ENCODE data around the gene MARCHF2. TPM values are rescaled to one million over a fixed set of nuclear protein-coding genes. Genes with fewer than 3 reads are reported as not detected.

The MARCHF2 gene
- total and polyA plus RNA-seq, 9 of the 15 experiments (the other 6 are each of a cell fraction or from before 2014, with no cell fraction given): 0.39 to 6.4 (median 2.2) TPM

- ChIA-PET POLR2A (interaction anchor here (0.8 to 3.5 kb wide), 7 partner anchors 10 to 104 kb away, joined by 3 to 31 read pairs (median 3); no protein-coding TSS in a partner anchor), CTCF (ENCODE audit: low intra/inter-chr PET ratio) (no interaction called here)
- no peak for DNase-seq (ENCODE audit: extremely low read depth in 1 of 4, low spot score in 3 of 4)
- H2AFZ ChIP-seq (ENCODE audit: low read depth, low read length): no peak overlapping the region
- H3K9me3 ChIP-seq (replicated peaks; ENCODE audit: control insufficient read depth, insufficient read depth, low read depth, low read length): no peaks in the 10 kb centered on the region
- H3K27ac ChIP-seq (ENCODE audit: extremely low read depth, low read depth, low read length): no peak overlapping the region
- no peak overlapping the region for H3K9ac ChIP-seq (ENCODE audit: insufficient read depth in 1 of 2, low read depth in 2 of 2, low read length in 2 of 2)
- BruUV-seq (replicated peaks): no TSS peak
- 58% methylated on average over 1 of the region's 1 CpG for WGBS (ENCODE audit: insufficient coverage, low coverage, missing lambda C conversion rate)
- H3K4me2 ChIP-seq (ENCODE audit: insufficient read depth, low read length): no peak overlapping the region
- no peak for FAIRE-seq
- no peaks in the 10 kb centered on the region; a peak in 1 of 5 replicates for H3K4me1 ChIP-seq (replicated peaks in 1 of 2; ENCODE audit: control insufficient read depth in 2 of 2, insufficient read depth in 2 of 2, low read length in 2 of 2)
- H4K20me1 ChIP-seq (replicated peaks; ENCODE audit: control insufficient read depth, insufficient read depth, low read length): peaks cover 86% of the 10 kb centered on the region
- H3K4me3 ChIP-seq: no peak overlapping the region
- no peaks in the 10 kb centered on the region for H3K9me1 ChIP-seq (ENCODE audit: control insufficient read depth, insufficient read depth, low read length)
- H3K27me3 ChIP-seq (ENCODE audit: control insufficient read depth in 2 of 2, insufficient read depth in 2 of 2, low read length in 2 of 2): no peaks in the 10 kb centered on the region
- H3K36me3 ChIP-seq (ENCODE audit: control insufficient read depth, insufficient read depth, low read length): peaks cover 100% of the 10 kb centered on the region
- H3K79me2 ChIP-seq (ENCODE audit: control insufficient read depth, insufficient read depth, low read length): peaks cover 100% of the 10 kb centered on the region
- intact Hi-C loops (cut with micrococcal nuclease): no loop called here
- in situ Hi-C loops (cut with MboI): no loop called here
- ATAC-seq: no peak
- TF ChIP-seq CUX1 (CRISPR knock-in tag; IDR thresholded peaks at IDR 0.05) (no peak), RBBP5 (IDR thresholded peaks at IDR 0.05; ENCODE audit: borderline replicate concordance, insufficient read depth, low read length, poor library complexity, severe bottlenecking) (no peak), EGR1 (conservative IDR thresholded peaks at IDR 0.05) (no peak), STAG1 (CRISPR knock-in tag; IDR thresholded peaks at IDR 0.05; ENCODE audit: borderline replicate concordance) (no peak), PHF8 (IDR thresholded peaks at IDR 0.05; ENCODE audit: borderline replicate concordance, low read length) (no peak), HOMEZ (CRISPR knock-in tag; IDR thresholded peaks at IDR 0.05) (no peak), ZNF274 (IDR thresholded peaks at IDR 0.05; ENCODE audit: borderline replicate concordance, low read depth, low read length) (no peak), CEBPB (tag; IDR thresholded peaks at IDR 0.05) (no peak), GTF2B (IDR thresholded peaks at IDR 0.05; ENCODE audit: extremely low read depth, insufficient read length) (no peak), TCF7 (IDR thresholded peaks at IDR 0.05; ENCODE audit: borderline replicate concordance) (no peak), TSHZ1 (CRISPR knock-in tag; IDR thresholded peaks at IDR 0.05) (no peak)
These were observed 44.7 kb downstream of the MARCHF2 start for GRCh38 chr19:8457827-8458226.
